H1 (cell line): ENCODE data around the gene SPRYD4. TPM values are rescaled to one million over a fixed set of nuclear protein-coding genes. Genes with fewer than 3 reads are reported as not detected.

Experiments
- BRCA1 ChIP-seq: IDR thresholded peaks from 2 replicates; pipeline ENCODE4 v1.6.1; 2012; ENCODE audit warnings: low read depth, low read length, improper control_type of control experiment
- CBX5 ChIP-seq: fragments of 300-800, 300-1000 bp; sonication (generic); IDR thresholded peaks from 2 replicates; pipeline ENCODE4 v1.7.1; 2016; ENCODE audit warnings: antibody characterized with exemption, low read length, low read depth
- CBX8 ChIP-seq: fragments of 300-800, 300-1000 bp; sonication (generic); IDR thresholded peaks from 2 replicates; pipeline ENCODE4 v1.7.1; 2016; ENCODE audit warnings: low read depth, low read length, borderline replicate concordance
- CEBPB ChIP-seq: IDR thresholded peaks from 2 replicates; pipeline ENCODE4 v1.6.1; 2012; ENCODE audit warnings: low read depth, low read length
- EGR1 ChIP-seq: IDR thresholded peaks from 2 replicates; pipeline ENCODE4 v1.6.1; 2011; ENCODE audit warnings: low read depth, low read length, borderline replicate concordance
- KDM4A ChIP-seq: IDR thresholded peaks from one replicate; pipeline ENCODE4 v1.7.1; 2012; ENCODE audit warnings: low read depth, mild to moderate bottlenecking, moderate library complexity, low read length, inconsistent platforms; ENCODE audit not compliant: severe bottlenecking
- RFX5 ChIP-seq: IDR thresholded peaks from 2 replicates; pipeline ENCODE4 v1.6.1; 2011; ENCODE audit warnings: low read depth, low read length, improper control_type of control experiment, borderline replicate concordance
- SIN3A ChIP-seq, 2 experiments: IDR thresholded peaks in 1 of 2; conservative IDR thresholded peaks in 1 of 2; 2 replicates each; pipeline ENCODE4 v1.6.1; 2011 to 2012; ENCODE audit warnings: low read length in 2 of 2, improper control_type of control experiment in 1 of 2, low read depth in 1 of 2, mild to moderate bottlenecking in 1 of 2
- TAF1 ChIP-seq: IDR thresholded peaks from 2 replicates; pipeline ENCODE4 v1.6.1; 2011; ENCODE audit warnings: mild to moderate bottlenecking, low read depth, low read length
- polyA plus RNA-seq, 7 experiments: library from polyadenylated mRNA; depleted of rRNA in 3 of 7; stranded (reverse) in 5 of 7; unstranded in 2 of 7; fragments of >200 nt in 5 of 7; fragments of 200-250 nt in 2 of 7; gene quantifications; 1 replicate in 5 of 7; 2 replicates in 1 of 7; 4 replicates in 1 of 7; pipeline versions ENCODE4 v1.2.1 to v1.2.3, GENCODE V29; 2011 to 2013; ENCODE audit warnings: missing spikeins in 2 of 7, mixed read lengths in 2 of 7
- total RNA-seq: library from RNA; stranded (reverse); fragmentation: NEBNext Ultra II Directional; extraction: Animal tissue kit (Norgen Biotek cat#: 25700); gene quantifications from 2 replicates; pipeline ENCODE4 v1.2.1, GENCODE V29; 2021

The SPRYD4 gene
- total and polyA plus RNA-seq, 2 of the 8 experiments (the other 6 are each of a cell fraction or from before 2014, with no cell fraction given): 4.3 to 5.3 TPM

DNA sequence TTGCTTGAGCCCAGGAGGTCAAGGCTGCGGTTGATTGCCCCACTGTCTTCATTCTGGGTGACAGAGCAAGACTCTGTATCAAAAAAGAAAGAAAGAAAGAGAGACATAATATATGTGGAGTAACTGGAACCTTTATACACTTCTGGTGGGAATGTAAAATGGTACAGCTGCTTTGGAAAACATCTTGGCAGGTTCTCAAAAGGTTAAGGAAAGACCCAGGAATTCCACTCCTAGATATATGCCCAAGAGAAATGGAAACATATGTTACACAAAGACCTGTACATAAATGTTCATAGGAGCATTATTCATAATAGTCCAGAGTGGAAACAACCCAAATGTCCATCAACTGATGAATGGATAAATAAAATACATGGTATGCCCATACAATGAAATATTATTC is 60.5 kb downstream of the SPRYD4 start (continued):
- TF ChIP-seq RFX5: no peak
- TF ChIP-seq EGR1: no peak
- TF ChIP-seq CBX8: no peak
- TF ChIP-seq KDM4A: no peak
- TF ChIP-seq BRCA1: no peak
- no peak for TF ChIP-seq TAF1
- TF ChIP-seq SIN3A (conservative IDR thresholded peaks at IDR 0.05 in 1 of 2, IDR thresholded peaks at IDR 0.05 in 1 of 2; ENCODE audit: low read depth in 1 of 2, low read length in 2 of 2): no peak
- TF ChIP-seq CBX5: no peak
- TF ChIP-seq CEBPB: no peak

Other genes with a start within 250 kb of the SPRYD4 start
- gene RNF41, start 246.7 kb upstream of the SPRYD4 start, total RNA-seq: 55.0 and 55.5 TPM in 2 replicates
- 98.6 and 127 TPM in 2 replicates for gene RNF41, start 246.7 kb upstream of the SPRYD4 start, polyA plus RNA-seq (2011; rRNA removed)
- 56.1 and 58.1 TPM in 2 replicates for gene NABP2, start 244.2 kb upstream of the SPRYD4 start, total RNA-seq
- gene NABP2, start 244.2 kb upstream of the SPRYD4 start, polyA plus RNA-seq (2011; rRNA removed): 59.8 and 67.5 TPM in 2 replicates
- 0.25 TPM in 1 of 2 replicates, not detected in the other for gene SLC39A5, start 238.5 kb upstream of the SPRYD4 start, total RNA-seq
- gene SLC39A5, start 238.5 kb upstream of the SPRYD4 start, polyA plus RNA-seq (2011; rRNA removed): 0.27 and 0.75 TPM in 2 replicates
- gene ANKRD52, start 210.2 kb upstream of the SPRYD4 start, total RNA-seq: 34.1 and 36.3 TPM in 2 replicates
- gene ANKRD52, start 210.2 kb upstream of the SPRYD4 start, polyA plus RNA-seq (2011; rRNA removed): 14.0 and 20.7 TPM in 2 replicates
- 21.8 and 22.8 TPM in 2 replicates for gene COQ10A, start 201.6 kb upstream of the SPRYD4 start, total RNA-seq
- 39.5 and 42.9 TPM in 2 replicates for gene COQ10A, start 201.6 kb upstream of the SPRYD4 start, polyA plus RNA-seq (2011; rRNA removed)
- gene CS, start 168.2 kb upstream of the SPRYD4 start, total RNA-seq: 238 and 243 TPM in 2 replicates
- 82.4 and 96.6 TPM in 2 replicates for gene CS, start 168.2 kb upstream of the SPRYD4 start, polyA plus RNA-seq (2011; rRNA removed)
- gene CNPY2, start 152.6 kb upstream of the SPRYD4 start, total RNA-seq: 195 and 203 TPM in 2 replicates
- 222 and 281 TPM in 2 replicates for gene CNPY2, start 152.6 kb upstream of the SPRYD4 start, polyA plus RNA-seq (2011; rRNA removed)
- gene PAN2, start 134.6 kb upstream of the SPRYD4 start, total RNA-seq: 30.5 and 36.7 TPM in 2 replicates
- 29.6 and 37.1 TPM in 2 replicates for gene PAN2, start 134.6 kb upstream of the SPRYD4 start, polyA plus RNA-seq (2011; rRNA removed)
- gene IL23A, start 129.7 kb upstream of the SPRYD4 start, total RNA-seq: 1.4 and 2.3 TPM in 2 replicates
- gene IL23A, start 129.7 kb upstream of the SPRYD4 start, polyA plus RNA-seq (2011; rRNA removed): 2.6 and 3.6 TPM in 2 replicates
- gene STAT2, start 108.5 kb upstream of the SPRYD4 start, total RNA-seq: 42.4 and 44.7 TPM in 2 replicates
- 37.1 and 39.9 TPM in 2 replicates for gene STAT2, start 108.5 kb upstream of the SPRYD4 start, polyA plus RNA-seq (2011; rRNA removed)
- not detected in 2 replicates for gene APOF, start 105.7 kb upstream of the SPRYD4 start, total RNA-seq
- not detected in 2 replicates for gene APOF, start 105.7 kb upstream of the SPRYD4 start, polyA plus RNA-seq (2011; rRNA removed)
- 86.7 and 88.7 TPM in 2 replicates for gene TIMELESS, start 19.2 kb upstream of the SPRYD4 start, total RNA-seq
- 17.1 and 19.9 TPM in 2 replicates for gene TIMELESS, start 19.2 kb upstream of the SPRYD4 start, polyA plus RNA-seq (2011; rRNA removed)
- gene MIP, start 13.9 kb upstream of the SPRYD4 start, total RNA-seq: 0.19 TPM in 1 of 2 replicates, not detected in the other
- 0.05 and 0.13 TPM in 2 replicates for gene MIP, start 13.9 kb upstream of the SPRYD4 start, polyA plus RNA-seq (2011; rRNA removed)
- 14.5 and 16.9 TPM in 2 replicates for gene GLS2, start 19.6 kb downstream of the SPRYD4 start, total RNA-seq
- gene GLS2, start 19.6 kb downstream of the SPRYD4 start, polyA plus RNA-seq (2011; rRNA removed): 20.1 and 22.5 TPM in 2 replicates
- gene RBMS2, start 53.2 kb downstream of the SPRYD4 start, total RNA-seq: 25.5 and 31.3 TPM in 2 replicates
- gene RBMS2, start 53.2 kb downstream of the SPRYD4 start, polyA plus RNA-seq (2011; rRNA removed): 9.6 TPM in 2 replicates
- gene BAZ2A, start 161.7 kb downstream of the SPRYD4 start, total RNA-seq: 110 TPM in 2 replicates
- gene BAZ2A, start 161.7 kb downstream of the SPRYD4 start, polyA plus RNA-seq (2011; rRNA removed): 52.0 and 70.9 TPM in 2 replicates
- gene ATP5F1B, start 177.4 kb downstream of the SPRYD4 start, total RNA-seq: 900 and 930 TPM in 2 replicates
- 1,127 and 1,522 TPM in 2 replicates for gene ATP5F1B, start 177.4 kb downstream of the SPRYD4 start, polyA plus RNA-seq (2011; rRNA removed)
- gene PTGES3, start 219.7 kb downstream of the SPRYD4 start, total RNA-seq: 453 and 464 TPM in 2 replicates
- gene PTGES3, start 219.7 kb downstream of the SPRYD4 start, polyA plus RNA-seq (2011; rRNA removed): 62.2 and 111 TPM in 2 replicates